ENCODE results near the gene DUSP9.
"Not testable (repeated sequence)": the region's sequence is repeated elsewhere in the genome, so short reads cannot be mapped to it uniquely, and the experiment has no call there.

DUSP9 gene

DNA sequence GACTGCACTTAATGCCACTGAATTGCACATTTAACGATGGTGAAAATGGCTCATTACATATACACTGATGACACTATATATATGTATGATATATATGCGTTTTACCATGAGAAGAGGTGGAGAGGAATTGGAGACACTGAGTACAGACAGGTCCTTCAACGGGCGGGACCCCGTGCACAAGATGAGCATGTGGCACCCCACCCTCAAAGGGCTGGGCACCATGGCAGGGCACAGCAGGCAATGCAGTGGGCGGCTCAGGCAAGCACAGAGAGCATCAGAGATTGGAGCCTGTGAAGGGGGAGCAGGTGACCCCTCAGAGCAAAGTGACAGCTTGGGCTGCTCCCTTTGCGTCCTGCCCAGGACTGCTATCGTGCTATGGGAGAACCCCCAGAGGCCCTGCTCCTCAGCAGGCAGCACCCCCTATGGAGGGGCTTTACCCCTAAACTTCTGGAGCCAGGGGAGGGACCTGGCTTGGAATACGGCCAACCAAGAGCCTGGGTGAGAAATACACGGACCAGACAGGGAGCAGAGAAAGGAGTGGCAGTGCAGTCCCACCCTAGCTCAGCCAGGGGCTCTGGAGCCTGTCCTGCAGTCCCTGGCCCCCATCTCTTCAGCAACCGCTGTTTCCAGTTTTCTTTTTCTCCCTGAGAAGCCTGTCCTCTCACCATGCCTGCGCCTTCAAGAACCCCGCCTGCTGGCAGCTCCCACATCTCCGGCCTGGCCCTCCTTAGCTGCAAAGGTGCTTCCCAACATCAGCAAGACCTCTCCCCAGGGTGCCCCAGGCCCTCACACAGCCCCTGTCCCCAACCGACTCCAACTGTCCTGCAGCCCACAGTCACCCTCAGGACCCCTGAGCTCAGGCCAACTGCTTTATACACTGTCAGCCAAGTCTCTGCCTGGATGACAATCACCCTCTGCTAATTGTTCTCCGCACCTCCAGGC lies 51.2 kb downstream of the DUSP9 start:
- H3K4me3 ChIP-seq (ENCODE audit: low read depth, low read length), result no peak overlapping the region
- no peak for DNase-seq (ENCODE audit: low read depth)
- TF ChIP-seq, protein P1, sequence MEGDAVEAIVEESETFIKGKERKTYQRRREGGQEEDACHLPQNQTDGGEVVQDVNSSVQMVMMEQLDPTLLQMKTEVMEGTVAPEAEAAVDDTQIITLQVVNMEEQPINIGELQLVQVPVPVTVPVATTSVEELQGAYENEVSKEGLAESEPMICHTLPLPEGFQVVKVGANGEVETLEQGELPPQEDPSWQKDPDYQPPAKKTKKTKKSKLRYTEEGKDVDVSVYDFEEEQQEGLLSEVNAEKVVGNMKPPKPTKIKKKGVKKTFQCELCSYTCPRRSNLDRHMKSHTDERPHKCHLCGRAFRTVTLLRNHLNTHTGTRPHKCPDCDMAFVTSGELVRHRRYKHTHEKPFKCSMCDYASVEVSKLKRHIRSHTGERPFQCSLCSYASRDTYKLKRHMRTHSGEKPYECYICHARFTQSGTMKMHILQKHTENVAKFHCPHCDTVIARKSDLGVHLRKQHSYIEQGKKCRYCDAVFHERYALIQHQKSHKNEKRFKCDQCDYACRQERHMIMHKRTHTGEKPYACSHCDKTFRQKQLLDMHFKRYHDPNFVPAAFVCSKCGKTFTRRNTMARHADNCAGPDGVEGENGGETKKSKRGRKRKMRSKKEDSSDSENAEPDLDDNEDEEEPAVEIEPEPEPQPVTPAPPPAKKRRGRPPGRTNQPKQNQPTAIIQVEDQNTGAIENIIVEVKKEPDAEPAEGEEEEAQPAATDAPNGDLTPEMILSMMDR (IDR thresholded peaks at IDR 0.05; ENCODE audit: control insufficient read depth, extremely low read depth, insufficient read depth), result no peak

- H3K4me3 ChIP-seq (ENCODE audit: low read depth, low read length); DNase-seq (ENCODE audit: low read depth): not testable (repeated sequence)
Measured at GRCh38 chrX:153699210-153699783, 52.3 kb downstream of the DUSP9 start.

DNA sequence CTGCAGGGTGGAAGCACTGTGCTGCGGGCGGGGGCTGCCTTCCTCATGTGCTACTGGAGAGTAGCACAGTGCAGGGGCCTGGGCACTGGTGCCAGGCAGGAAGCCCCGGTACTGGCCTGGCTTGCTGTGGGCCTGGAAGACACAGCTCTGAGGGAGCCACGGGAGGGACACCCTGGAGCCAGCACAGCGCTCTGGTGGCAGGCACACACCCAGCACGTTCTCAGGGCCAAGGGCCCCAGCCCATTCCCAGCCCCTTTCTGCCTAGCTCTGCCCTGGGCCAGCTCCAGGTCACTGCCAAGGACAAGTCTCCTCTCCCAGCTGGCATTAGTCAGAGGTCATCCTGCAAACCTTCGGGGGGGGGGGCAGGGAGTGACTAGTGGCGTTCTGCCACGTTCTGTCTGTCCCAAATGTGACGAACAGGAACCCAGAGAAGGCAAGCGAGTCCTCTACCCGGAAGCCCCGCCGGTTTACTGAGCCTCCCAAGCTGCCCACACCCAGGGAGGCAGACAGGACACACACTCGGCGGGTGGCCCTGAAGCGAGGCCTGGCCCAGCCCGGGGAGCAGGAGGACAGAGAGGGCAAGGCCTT lies 52.9 kb downstream of the DUSP9 start:
- not testable (repeated sequence) for H3K4me3 ChIP-seq (ENCODE audit: low read depth, low read length); DNase-seq (ENCODE audit: low read depth)

DNA sequence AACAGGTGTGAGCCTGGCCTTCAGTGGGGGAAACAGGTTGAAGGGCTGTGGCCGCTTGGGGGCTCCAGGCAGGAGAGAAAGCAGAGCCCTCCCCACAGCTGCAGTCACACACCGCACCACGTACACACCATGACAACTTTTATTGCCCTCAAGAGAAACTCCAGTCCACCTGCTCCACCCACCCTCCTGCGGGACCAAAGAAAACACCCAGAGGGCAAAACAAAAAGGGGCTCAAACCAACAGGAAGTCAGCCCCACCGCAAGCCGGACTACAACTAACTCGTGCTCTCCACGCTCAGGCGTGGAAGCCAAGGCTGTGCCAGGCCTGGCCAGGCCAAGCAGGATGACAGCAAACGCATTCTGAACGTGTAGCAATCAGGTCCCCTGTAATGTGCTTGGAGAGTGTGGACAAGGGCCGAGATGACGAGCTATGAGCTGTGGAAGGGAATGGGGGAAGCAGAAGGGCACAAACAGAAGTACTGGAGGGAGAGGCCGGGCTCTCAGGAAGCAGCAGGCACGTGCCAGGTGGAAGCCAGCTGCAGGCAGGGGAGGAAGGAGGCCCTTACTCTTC lies 53.5 kb downstream of the DUSP9 start:
- DNase-seq (ENCODE audit: low read depth), result no peak
- TF ChIP-seq, protein P1 (IDR thresholded peaks at IDR 0.05; ENCODE audit: control insufficient read depth, extremely low read depth, insufficient read depth), result no peak
- H3K4me3 ChIP-seq (ENCODE audit: low read depth, low read length), result no peak overlapping the region

Data from LNCaP clone FGC (cell line).